ENCODE results near the gene KIAA0513. TPM values are rescaled to one million over a fixed set of nuclear protein-coding genes. Genes with fewer than 3 reads are reported as not detected.
A peak's percentile ranks its signal among the peaks of the same experiment; 100 is the strongest.

The KIAA0513 gene
- total and polyA plus RNA-seq, 2 donors (not counting 3 experiments of a cell fraction or from before 2014, with no cell fraction given), result 1.8 to 4.3 TPM

- Histone ChIP-seq H3K4me2 (ENCODE audit: insufficient read depth, low read length) (no peak overlapping the region), H3K4me1 (ENCODE audit: control insufficient read depth, extremely low read depth, insufficient read depth, low read length) (peaks cover 39% of the 10 kb centered on the region), H3K9ac (replicated peaks; ENCODE audit: extremely low read depth, insufficient read depth, low read length) (no peak overlapping the region), H2AFZ (ENCODE audit: low read depth, low read length) (peak overlapping the region; percentile 58), H3K79me2 (ENCODE audit: control insufficient read depth, insufficient read depth, low read length) (no peaks in the 10 kb centered on the region), H3K9me3 (replicated peaks; ENCODE audit: control insufficient read depth, insufficient read depth, low read length) (no peaks in the 10 kb centered on the region), H4K20me1 (replicated peaks; ENCODE audit: control insufficient read depth, extremely low read depth, insufficient read depth, low read length) (no peaks in the 10 kb centered on the region), H3K4me3 (replicated peaks in 1 of 3; ENCODE audit: insufficient read depth in 1 of 3, low read depth in 1 of 3, low read length in 3 of 3) (no peak overlapping the region), H3K27ac (ENCODE audit: insufficient read depth, low read depth, low read length) (no peak overlapping the region), H3K36me3 (ENCODE audit: control insufficient read depth in 2 of 2, extremely low read depth in 1 of 2, insufficient read depth in 2 of 2, low read length in 2 of 2) (no peaks in the 10 kb centered on the region), H3K27me3 (ENCODE audit: control insufficient read depth in 2 of 2, insufficient read depth in 2 of 2, low read length in 2 of 2) (no peaks in the 10 kb centered on the region), H3K9me1 (replicated peaks; ENCODE audit: control insufficient read depth, extremely low read depth, insufficient read depth, low read length) (no peaks in the 10 kb centered on the region)
- TF ChIP-seq MAX (IDR thresholded peaks at IDR 0.05; ENCODE audit: insufficient read depth, insufficient read length) (no peak), CTCF (IDR thresholded peaks at IDR 0.05; ENCODE audit: extremely low read depth in 1 of 2, insufficient read depth in 1 of 2, low read depth in 1 of 2, low read length in 2 of 2) (no peak), POLR2A (IDR thresholded peaks at IDR 0.05; ENCODE audit: low read depth, low read length) (no peak), POLR2AphosphoS5 (IDR thresholded peaks at IDR 0.05; ENCODE audit: insufficient read depth, low read depth, low read length) (no peak), JUN (IDR thresholded peaks at IDR 0.05; ENCODE audit: borderline replicate concordance, insufficient read depth, insufficient read length, low read depth) (no peak), FOS (IDR thresholded peaks at IDR 0.05; ENCODE audit: borderline replicate concordance, insufficient read depth, low read length) (no peak), EZH2 (IDR thresholded peaks at IDR 0.05; ENCODE audit: borderline replicate concordance, low read depth, low read length, severe bottlenecking) (no peak), MYC (IDR thresholded peaks at IDR 0.05; ENCODE audit: low read depth, low read length) (no peak), GATA2 (IDR thresholded peaks at IDR 0.05; ENCODE audit: insufficient read depth, insufficient read length, low read depth, low read length) (no peak)
- no TSS peak for BruUV-seq (replicated peaks)
- ChIA-PET POLR2A (no interaction called here), CTCF (interaction anchor here (1.3 to 2.1 kb wide), 3 partner anchors 8 to 37 kb away, joined by 3 to 7 read pairs (median 5); no protein-coding TSS in a partner anchor)
- FAIRE-seq (no peak), DNase-seq (ENCODE audit: low read depth, low spot score) (no peak)
- intact Hi-C loops (cut with micrococcal nuclease), result no loop called here
- dilution Hi-C loops (cut with MboI; ENCODE audit: extremely low pct_ligation_motif_present, low sequenced_read_pairs), result no loop called here
These were observed 106.6 kb downstream of the KIAA0513 start for GRCh38 chr16:85134076-85134788.

All from endothelial cell of umbilical vein (primary cell).